CD4-positive, alpha-beta T cell (primary cell): Measurements from ENCODE around the gene PIK3C2G. TPM values are rescaled to one million over a fixed set of nuclear protein-coding genes. Genes with fewer than 3 reads are reported as not detected.

Experiments used
- ATAC-seq: fragments of 200-7000 bp; cut with Tn5 transposase; one replicate; pipeline ENCODE4 v1.10.0; 2022; ENCODE audit warnings: mild to moderate bottlenecking; ENCODE audit not compliant: poor library complexity
- CTCF ChIA-PET: fragments of 350-600 bp; sonication (Branson Sonifier 250); formaldehyde crosslinking; loops from one replicate; lab custom pipeline; 2021; ENCODE audit warnings: antibody characterized with exemption, inconsistent platforms; lab: Charles Lee
- POLR2A ChIA-PET: fragments of 350-600 bp; sonication (Branson Sonifier 250); formaldehyde crosslinking; loops from one replicate; lab custom pipeline; 2021; ENCODE audit warnings: antibody characterized with exemption, inconsistent platforms; lab: Charles Lee
- DNase-seq, 14 experiments: peaks; one replicate each; pipeline ENCODE4 v3.0.0-alpha.2; 2013 to 2020; ENCODE audit warnings: mixed read lengths in 2 of 14
- H3K27ac ChIP-seq, 2 donors: one replicate each; pipeline versions ENCODE4 v1.5.1 to v1.7.0; 2013; ENCODE audit warnings: low read length in 2 of 2, low read depth in 1 of 2, mild to moderate bottlenecking in 1 of 2
- H3K27me3 ChIP-seq, 2 experiments: 1 replicate in 1 of 2; 2 replicates in 1 of 2; pipeline versions ENCODE4 v1.6.1 to v1.7.0; 2013; ENCODE audit warnings: low read length in 2 of 2, control low read depth in 1 of 2, mild to moderate bottlenecking in 1 of 2, moderate library complexity in 1 of 2; ENCODE audit not compliant: insufficient read depth in 2 of 2, control insufficient read depth in 1 of 2
- H3K36me3 ChIP-seq: one replicate; pipeline ENCODE4 v1.6.1; 2013; ENCODE audit warnings: low read length, control low read depth; ENCODE audit not compliant: insufficient read depth
- H3K4me1 ChIP-seq: one replicate; pipeline ENCODE4 v1.6.1; 2013; ENCODE audit warnings: low read length, control low read depth; ENCODE audit not compliant: insufficient read depth
- H3K4me3 ChIP-seq: one replicate; pipeline ENCODE4 v1.5.1; 2013; ENCODE audit warnings: mild to moderate bottlenecking, low read length, moderate library complexity
- H3K9me3 ChIP-seq, 2 experiments: 1 replicate in 1 of 2; 2 replicates in 1 of 2; pipeline versions ENCODE4 v1.6.1 to v1.7.0; 2013; ENCODE audit warnings: low read length in 2 of 2, mild to moderate bottlenecking in 2 of 2, control low read depth in 1 of 2, moderate library complexity in 1 of 2; ENCODE audit not compliant: control insufficient read depth in 1 of 2, insufficient read depth in 1 of 2
- H3K27ac Mint-ChIP-seq: one replicate; pipeline ENCODE4 v1.8.0; 2020; ENCODE audit warnings: mixed read lengths
- H3K27me3 Mint-ChIP-seq: one replicate; pipeline ENCODE4 v1.8.0; 2021; ENCODE audit warnings: mixed read lengths
- H3K36me3 Mint-ChIP-seq: one replicate; pipeline ENCODE4 v1.8.0; 2021; ENCODE audit warnings: low read depth, mixed read lengths
- H3K4me1 Mint-ChIP-seq: one replicate; pipeline ENCODE4 v1.8.0; 2021; ENCODE audit warnings: low read depth, mixed read lengths
- H3K4me3 Mint-ChIP-seq: one replicate; pipeline ENCODE4 v1.8.0; 2020; ENCODE audit warnings: mild to moderate bottlenecking, mixed read lengths
- H3K9me3 Mint-ChIP-seq: one replicate; pipeline ENCODE4 v1.8.0; 2020; ENCODE audit warnings: mixed read lengths
- CTCF ChIP-seq: fragments of 200-600 bp; IDR thresholded peaks from one replicate; pipeline ENCODE4 v1.8.0; 2022; ENCODE audit warnings: antibody characterized with exemption, mild to moderate bottlenecking
- intact Hi-C, 2 experiments: fragments of 100-400 bp; cut with DNase I in 1 of 2; cut with micrococcal nuclease in 1 of 2; formaldehyde crosslinking; loops; one replicate each; pipeline versions ENCODE4 v1.15.1 to v1.9.0; 2023 to 2025; cut with DNase I, micrococcal nuclease
- total RNA-seq, 174 experiments: library from RNA in 2 of 174; stranded (reverse) in 2 of 174; gene quantifications; one replicate each; pipeline ENCODE4 v1.2.3 and lab custom pipeline; 2021 to 2026

The PIK3C2G gene
- total RNA-seq, 2 experiments from 2014 or later, result not detected

GRCh38 chr12:18468246-18469075 lies 207.1 kb downstream of the PIK3C2G start:
- no peaks in the 10 kb centered on the region for H3K9me3 Mint-ChIP-seq
- intact Hi-C loops, result no loop called here
- no peak for TF ChIP-seq CTCF
- Histone ChIP-seq H3K27ac (no peak overlapping the region), H3K4me3 (no peak overlapping the region), H3K27me3 (no peaks in the 10 kb centered on the region), H3K4me1 (no peaks in the 10 kb centered on the region), H3K36me3 (no peaks in the 10 kb centered on the region), H3K9me3 (no peaks in the 10 kb centered on the region)
- ChIA-PET CTCF (no interaction called here), POLR2A (no interaction called here)
- H3K4me1 Mint-ChIP-seq, result no peaks in the 10 kb centered on the region
- H3K36me3 Mint-ChIP-seq, result no peaks in the 10 kb centered on the region
- ATAC-seq (no peak), DNase-seq (no peak)
- H3K27ac Mint-ChIP-seq, result no peak overlapping the region
- H3K4me3 Mint-ChIP-seq, result no peak overlapping the region
- H3K27me3 Mint-ChIP-seq, result no peaks in the 10 kb centered on the region

- DNase-seq, result no peak
- no peaks in the 10 kb centered on the region for H3K27me3 Mint-ChIP-seq
- H3K4me3 Mint-ChIP-seq, result no peak overlapping the region
- Histone ChIP-seq H3K27me3 (no peaks in the 10 kb centered on the region), H3K9me3 (no peaks in the 10 kb centered on the region), H3K4me3 (no peak overlapping the region), H3K36me3 (no peaks in the 10 kb centered on the region), H3K4me1 (no peaks in the 10 kb centered on the region), H3K27ac (no peak overlapping the region)
- intact Hi-C loops, result no loop called here
- no peaks in the 10 kb centered on the region for H3K9me3 Mint-ChIP-seq
- no peaks in the 10 kb centered on the region for H3K36me3 Mint-ChIP-seq
- no peak for TF ChIP-seq CTCF
- no peaks in the 10 kb centered on the region for H3K4me1 Mint-ChIP-seq
- no peak for ATAC-seq
- H3K27ac Mint-ChIP-seq, result no peak overlapping the region
- POLR2A ChIA-PET, result no interaction called here
- CTCF ChIA-PET, result no interaction called here
These were observed 208.9 kb downstream of the PIK3C2G start for GRCh38 chr12:18470251-18470650.

GRCh38 chr12:18472304-18472703 lies 211.0 kb downstream of the PIK3C2G start:
- Histone ChIP-seq H3K4me1 (no peaks in the 10 kb centered on the region), H3K27me3 (no peaks in the 10 kb centered on the region), H3K27ac (no peak overlapping the region), H3K4me3 (no peak overlapping the region), H3K36me3 (no peaks in the 10 kb centered on the region), H3K9me3 (no peaks in the 10 kb centered on the region)
- ATAC-seq (no peak), DNase-seq (no peak)
- Mint-ChIP-seq H3K4me3 (no peak overlapping the region), H3K9me3 (no peaks in the 10 kb centered on the region), H3K4me1 (no peaks in the 10 kb centered on the region), H3K27ac (no peak overlapping the region), H3K36me3 (no peaks in the 10 kb centered on the region), H3K27me3 (no peaks in the 10 kb centered on the region)
- TF ChIP-seq CTCF, result no peak
- ChIA-PET POLR2A (no interaction called here), CTCF (no interaction called here)
- intact Hi-C loops, result no loop called here
